ENCODE measurements around the gene MTRFR.

DNA sequence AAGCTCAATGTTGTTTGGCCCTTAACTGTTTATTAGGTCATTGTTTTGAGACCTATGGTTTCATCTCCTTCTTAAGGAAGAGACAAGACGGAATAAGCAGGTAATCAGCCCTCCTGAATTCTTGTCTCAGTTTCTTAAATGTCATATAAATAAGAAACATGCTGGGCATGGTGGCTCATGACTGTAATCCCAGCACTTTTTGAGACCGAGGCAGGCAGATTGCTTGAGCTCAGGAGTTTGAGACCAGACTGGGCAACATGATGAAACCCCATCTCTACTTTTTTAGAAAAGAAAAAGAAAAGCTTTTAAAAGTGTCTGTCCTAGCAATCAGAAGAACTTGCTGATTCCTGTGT is 5.1 kb downstream of the MTRFR start:
- TF ChIP-seq CTCF (IDR thresholded peaks at IDR 0.05) = no peak
- no peak for TF ChIP-seq POLR2AphosphoS5 (IDR thresholded peaks at IDR 0.05)
- TF ChIP-seq EP300 (IDR thresholded peaks at IDR 0.05) = no peak

All from suprapubic skin (tissue), 4 donors.